Endothelial cell (in vitro differentiated cells): ENCODE results near the gene FANCG. TPM values are rescaled to one million over a fixed set of nuclear protein-coding genes. Genes with fewer than 3 reads are reported as not detected.
A peak's percentile ranks its signal among the peaks of the same experiment; 100 is the strongest.

Experiments
- DNase-seq: peaks from one replicate; pipeline ENCODE4 v3.0.0; 2021; ENCODE audit warnings: low spot score
- H3K27ac Mint-ChIP-seq: one replicate; pipeline ENCODE4 v1.8.0; 2021; ENCODE audit warnings: mixed read lengths, inconsistent platforms; ENCODE audit not compliant: unreplicated experiment
- H3K27me3 Mint-ChIP-seq: one replicate; pipeline ENCODE4 v1.8.0; 2021; ENCODE audit warnings: mild to moderate bottlenecking, moderate library complexity, mixed read lengths, inconsistent platforms; ENCODE audit not compliant: unreplicated experiment
- H3K36me3 Mint-ChIP-seq: one replicate; pipeline ENCODE4 v1.8.0; 2021; ENCODE audit warnings: mild to moderate bottlenecking, low read depth, mixed read lengths, inconsistent platforms; ENCODE audit not compliant: unreplicated experiment
- H3K4me1 Mint-ChIP-seq: one replicate; pipeline ENCODE4 v1.8.0; 2021; ENCODE audit warnings: mild to moderate bottlenecking, mixed read lengths, inconsistent platforms; ENCODE audit not compliant: unreplicated experiment
- H3K4me3 Mint-ChIP-seq: one replicate; pipeline ENCODE4 v1.8.0; 2021; ENCODE audit warnings: mild to moderate bottlenecking, mixed read lengths, inconsistent platforms; ENCODE audit not compliant: unreplicated experiment
- H3K9me3 Mint-ChIP-seq: one replicate; pipeline ENCODE4 v1.8.0; 2021; ENCODE audit warnings: mixed read lengths, inconsistent platforms; ENCODE audit not compliant: unreplicated experiment
- CTCF ChIP-seq: fragments of 200-600 bp; sonication (generic); IDR thresholded peaks from one replicate; pipeline ENCODE4 v1.5.0; 2021; ENCODE audit warnings: antibody characterized with exemption; ENCODE audit not compliant: unreplicated experiment
- total RNA-seq: library from RNA; stranded (reverse); fragmentation: NEBNext Ultra II Directional; extraction: Animal tissue kit (Norgen Biotek cat#: 25700); gene quantifications from one replicate; pipeline ENCODE4 v1.2.1, GENCODE V29; 2021; ENCODE audit not compliant: unreplicated experiment

Gene FANCG
- total RNA-seq, 1 donor from 2014 or later = 41.4 TPM

GRCh38 chr9:35106343-35106730, 26.6 kb upstream of the FANCG start:
- no peak for TF ChIP-seq CTCF
- H3K9me3 Mint-ChIP-seq = no peaks in the 10 kb centered on the region
- H3K27ac Mint-ChIP-seq = no peak overlapping the region
- H3K27me3 Mint-ChIP-seq = peaks cover 19% of the 10 kb centered on the region
- H3K4me1 Mint-ChIP-seq = peaks cover 29% of the 10 kb centered on the region
- peak overlapping the region; percentile 27 for H3K4me3 Mint-ChIP-seq
- no peak for DNase-seq
- H3K36me3 Mint-ChIP-seq = peaks cover 33% of the 10 kb centered on the region

GRCh38 chr9:35105571-35106342, 26.0 kb upstream of the FANCG start:
- peak overlapping the region; percentile 72 for H3K27ac Mint-ChIP-seq
- H3K9me3 Mint-ChIP-seq = no peaks in the 10 kb centered on the region
- peaks cover 39% of the 10 kb centered on the region for H3K36me3 Mint-ChIP-seq
- peaks cover 30% of the 10 kb centered on the region for H3K4me1 Mint-ChIP-seq
- no peak for TF ChIP-seq CTCF
- peak overlapping the region; percentile 27 for H3K4me3 Mint-ChIP-seq
- DNase-seq = no peak
- peaks cover 22% of the 10 kb centered on the region for H3K27me3 Mint-ChIP-seq

- Mint-ChIP-seq H3K27ac (no peak overlapping the region), H3K27me3 (peaks cover 24% of the 10 kb centered on the region), H3K4me1 (peaks cover 27% of the 10 kb centered on the region), H3K36me3 (peaks cover 44% of the 10 kb centered on the region), H3K4me3 (no peak overlapping the region), H3K9me3 (no peaks in the 10 kb centered on the region)
- no peak for DNase-seq
- TF ChIP-seq CTCF = no peak
Observed at GRCh38 chr9:35105126-35105525, 25.4 kb upstream of the FANCG start.

- H3K27me3 Mint-ChIP-seq = peaks cover 23% of the 10 kb centered on the region
- H3K9me3 Mint-ChIP-seq = no peaks in the 10 kb centered on the region
- H3K4me3 Mint-ChIP-seq = no peak overlapping the region
- peaks cover 47% of the 10 kb centered on the region for H3K36me3 Mint-ChIP-seq
- DNase-seq = no peak
- peak overlapping the region; percentile 100 for H3K27ac Mint-ChIP-seq
- peaks cover 26% of the 10 kb centered on the region for H3K4me1 Mint-ChIP-seq
- TF ChIP-seq CTCF = no peak
Observed at GRCh38 chr9:35104586-35104985, 24.8 kb upstream of the FANCG start.

- peak overlapping the region; percentile 100 for H3K27ac Mint-ChIP-seq
- peak overlapping the region; percentile 97 for H3K4me3 Mint-ChIP-seq
- H3K27me3 Mint-ChIP-seq = peaks cover 24% of the 10 kb centered on the region
- no peaks in the 10 kb centered on the region for H3K9me3 Mint-ChIP-seq
- H3K36me3 Mint-ChIP-seq = peaks cover 49% of the 10 kb centered on the region
- peaks cover 26% of the 10 kb centered on the region for H3K4me1 Mint-ChIP-seq
- DNase-seq = no peak
- no peak for TF ChIP-seq CTCF
Observed at GRCh38 chr9:35103660-35104191, 24.0 kb upstream of the FANCG start.
